GM20431 (cell line): ENCODE results near the gene FBLIM1.

Source experiments
- in situ Hi-C: fragments of 300-500 bp; cut with MseI, MboI; formaldehyde crosslinking; loops from one replicate; pipeline ENCODE4 v1.15.0; 2020; ENCODE audit warnings: low sequenced_read_pairs; ENCODE audit not compliant: unreplicated experiment

FBLIM1 gene

GRCh38 chr1:15744122-15744679 is 14.4 kb upstream of the FBLIM1 start:
- in situ Hi-C loops = no loop called here

- in situ Hi-C loops = no loop called here
These were observed 11.2 kb upstream of the FBLIM1 start for GRCh38 chr1:15747378-15747777.

DNA sequence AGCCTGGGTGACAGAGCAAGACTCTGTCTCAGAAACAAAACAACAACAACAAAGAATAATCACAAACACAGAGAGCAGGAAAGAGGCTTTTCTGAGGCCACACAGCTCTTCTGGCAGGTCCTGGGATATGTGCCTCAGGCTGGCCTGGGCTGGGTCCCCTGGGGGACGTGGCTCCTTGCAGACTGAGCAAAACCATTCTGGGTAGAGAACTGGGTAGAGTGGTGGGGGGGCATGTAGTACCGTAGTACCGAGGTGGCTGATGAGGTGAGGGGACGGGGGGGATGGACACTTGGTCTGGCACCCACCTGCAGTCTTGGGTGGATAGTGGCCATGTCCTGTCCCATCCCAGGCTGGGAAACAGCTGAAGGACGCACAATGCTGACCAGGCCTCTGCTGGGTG is 10.3 kb upstream of the FBLIM1 start:
- in situ Hi-C loops = no loop called here

DNA sequence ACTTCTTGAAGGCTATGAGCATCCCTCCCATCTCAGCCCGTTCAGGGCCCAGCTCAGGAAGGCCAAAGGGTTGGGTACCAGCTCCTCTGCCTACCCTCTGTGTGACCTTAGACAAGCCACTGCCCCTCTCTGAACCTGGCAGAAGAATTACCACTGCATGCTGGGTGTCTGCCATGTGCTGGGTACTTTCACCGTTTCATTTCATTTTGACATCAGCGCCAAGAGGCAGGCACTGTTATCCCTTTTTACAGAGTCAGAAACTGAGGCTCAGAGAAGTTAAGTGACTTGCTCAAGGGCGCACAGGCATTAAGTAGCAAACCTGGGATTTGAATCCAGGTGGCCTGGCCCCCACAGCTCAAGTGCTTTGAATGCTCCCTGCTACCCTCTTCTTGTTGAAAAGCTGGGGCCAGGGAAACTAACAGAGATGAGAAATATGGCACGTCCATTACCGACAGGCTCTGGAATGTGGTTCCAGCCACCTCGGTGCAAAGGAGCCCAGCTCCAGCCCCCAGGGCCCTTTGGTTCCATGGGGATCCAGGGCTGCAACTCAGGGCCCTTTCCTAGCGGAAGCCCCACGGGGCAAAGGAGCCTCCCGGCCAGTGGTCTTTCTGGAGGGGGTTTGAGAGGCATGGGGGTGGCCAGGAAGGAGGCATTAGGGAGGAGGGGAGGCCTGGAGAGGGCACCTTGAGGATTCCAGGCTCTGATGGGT is 9.8 kb upstream of the FBLIM1 start:
- in situ Hi-C loops = no loop called here

- in situ Hi-C loops = no loop called here
These were observed 8.9 kb upstream of the FBLIM1 start for GRCh38 chr1:15749399-15750291.

DNA sequence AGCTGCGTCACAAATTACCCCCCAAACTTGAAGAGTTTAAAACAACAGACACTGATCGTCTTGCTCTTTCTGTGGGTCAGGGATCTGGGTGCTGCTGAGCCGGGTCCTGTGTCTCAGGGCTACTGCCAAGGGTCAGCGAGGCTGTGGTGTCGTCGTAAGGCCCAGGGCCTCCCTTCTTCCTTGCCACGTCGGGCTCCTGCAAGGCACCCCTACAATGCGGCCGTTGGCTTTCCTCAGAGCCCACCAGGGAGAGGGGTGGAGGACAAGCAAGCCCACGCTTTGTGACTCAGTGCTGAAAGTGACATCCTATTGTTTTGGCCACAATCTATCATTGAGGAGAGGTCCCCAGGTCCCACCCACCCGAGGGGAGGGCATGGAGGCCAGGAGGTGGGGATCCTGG is 7.7 kb upstream of the FBLIM1 start:
- in situ Hi-C loops = no loop called here

- in situ Hi-C loops = no loop called here
These were observed 6.9 kb upstream of the FBLIM1 start for GRCh38 chr1:15751717-15752116.

- in situ Hi-C loops = no loop called here
These were observed 4.8 kb upstream of the FBLIM1 start for GRCh38 chr1:15753776-15754175.

DNA sequence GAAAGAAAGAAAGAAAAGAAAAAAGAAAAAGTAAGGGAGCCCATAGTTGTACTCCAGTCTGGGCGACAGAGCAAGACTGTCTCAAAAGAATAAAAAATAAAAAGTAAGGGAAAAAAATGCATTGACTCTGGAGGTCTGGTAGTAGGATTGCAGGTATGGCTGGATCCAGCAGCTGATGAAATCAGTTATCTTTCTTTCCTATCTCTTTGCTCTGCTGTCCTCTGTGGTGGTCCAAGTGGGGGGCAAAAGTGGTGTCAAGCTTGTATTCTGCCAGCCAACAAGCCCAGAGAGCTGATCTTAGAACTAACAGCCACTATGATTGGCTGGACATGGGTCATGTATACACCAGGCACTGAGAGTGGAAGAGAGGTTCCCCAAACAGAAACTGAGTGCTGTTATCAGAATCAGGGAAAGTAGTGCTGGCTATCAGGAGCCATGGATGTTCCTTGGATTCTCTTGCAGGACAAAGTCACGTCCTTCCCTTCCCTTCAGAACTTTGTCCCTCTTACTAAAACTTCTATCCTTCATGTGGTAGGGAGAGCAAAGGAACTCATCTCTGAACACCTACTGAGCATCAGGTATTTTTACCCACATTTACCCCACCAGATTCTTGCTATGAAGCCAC is 3.5 kb upstream of the FBLIM1 start:
- in situ Hi-C loops = no loop called here

DNA sequence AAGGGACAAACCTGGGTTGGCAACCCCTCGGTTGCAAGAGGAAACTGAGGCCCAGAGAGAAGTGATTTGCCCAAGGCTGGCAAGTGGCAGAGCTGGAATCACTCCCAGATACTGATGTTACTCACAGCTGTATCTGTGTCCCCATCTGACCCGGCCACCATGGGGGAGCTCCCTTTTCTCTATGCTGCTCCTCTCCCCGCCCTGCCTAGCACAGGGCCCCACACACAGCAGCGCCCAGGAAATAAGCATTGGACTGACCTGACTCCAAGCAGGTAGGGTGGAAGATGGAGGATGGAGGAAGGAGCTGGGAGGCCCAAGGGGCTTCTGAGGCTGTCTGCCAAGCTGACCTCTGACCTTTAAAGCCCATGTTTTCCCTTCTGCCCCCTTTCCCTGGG is 3.0 kb upstream of the FBLIM1 start:
- in situ Hi-C loops = no loop called here

GRCh38 chr1:15756143-15757015 is 2.2 kb upstream of the FBLIM1 start:
- in situ Hi-C loops = no loop called here

GRCh38 chr1:15757016-15757543 is 1.5 kb upstream of the FBLIM1 start:
- in situ Hi-C loops = no loop called here

DNA sequence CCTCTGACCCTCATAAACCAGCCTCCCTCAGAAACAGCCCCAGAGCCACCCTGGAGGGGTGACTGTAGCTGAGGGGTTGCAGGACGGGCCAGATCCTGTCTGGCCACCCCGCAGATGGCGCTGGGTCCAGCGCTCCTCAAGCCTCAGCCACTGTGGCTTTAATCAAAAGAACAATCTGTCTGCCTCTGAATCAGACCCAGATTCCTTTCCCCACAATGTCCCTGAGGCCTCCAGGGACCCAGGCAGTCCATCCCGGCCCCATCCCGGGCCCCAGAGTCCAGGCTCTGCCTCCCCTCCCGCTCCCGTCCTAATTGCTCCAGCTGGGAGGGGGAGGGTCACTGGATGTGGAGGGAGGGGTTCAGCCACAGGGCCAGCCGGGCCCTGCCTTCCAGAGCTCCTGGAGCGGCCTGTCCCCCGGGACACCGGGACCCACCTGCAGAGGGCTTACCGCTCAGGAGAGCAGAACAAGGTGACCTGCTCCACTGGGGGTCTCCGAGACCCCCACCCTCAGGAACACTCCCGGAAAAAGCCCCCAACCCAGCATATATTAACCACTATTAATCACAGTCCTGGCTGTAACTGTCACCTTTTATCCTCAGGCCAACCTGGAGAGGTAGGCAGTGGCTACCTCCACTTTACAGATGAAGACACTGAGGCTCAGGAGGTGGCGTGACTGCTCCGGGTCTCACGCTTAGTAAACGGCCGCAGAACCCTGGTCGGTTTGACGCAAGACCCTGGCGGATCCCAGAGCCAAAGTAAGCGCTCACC is 836 bp upstream of the FBLIM1 start:
- in situ Hi-C loops = no loop called here

- in situ Hi-C loops = no loop called here
These were observed 512 bp downstream of the FBLIM1 start for GRCh38 chr1:15758953-15759661.

- in situ Hi-C loops = no loop called here
These were observed 2.1 kb downstream of the FBLIM1 start for GRCh38 chr1:15760520-15761211.

GRCh38 chr1:15761366-15762128 is 3.0 kb downstream of the FBLIM1 start:
- in situ Hi-C loops = no loop called here

GRCh38 chr1:15762546-15762945 is 4.0 kb downstream of the FBLIM1 start:
- in situ Hi-C loops = no loop called here
